OCI-LY1 (cell line): ENCODE data around the gene PRKG2.

Experiments
- H2AFZ ChIP-seq: fragments of 200-600 bp; sonication (generic), shearing (Covaris generic); 2 replicates; pipeline ENCODE4 v1.6.0; 2014; ENCODE audit warnings: antibody characterized with exemption, mild to moderate bottlenecking, low read length
- H3F3A ChIP-seq: fragments of 200-600 bp; sonication (generic), shearing (Covaris generic); 2 replicates; pipeline ENCODE4 v1.6.0; 2014; ENCODE audit warnings: mild to moderate bottlenecking, antibody characterized with exemption, low read length, moderate library complexity; ENCODE audit not compliant: insufficient read depth
- H3K27ac ChIP-seq: fragments of 200-600 bp; sonication (generic); 2 replicates; pipeline ENCODE4 v1.5.1; 2014; ENCODE audit warnings: low read length, mixed run types, mild to moderate bottlenecking, low read depth; ENCODE audit not compliant: poor library complexity, severe bottlenecking
- H3K27me3 ChIP-seq: fragments of 200-600 bp; sonication (generic); 2 replicates; pipeline ENCODE4 v1.6.0; 2014; ENCODE audit warnings: antibody characterized with exemption, mild to moderate bottlenecking, low read length, moderate library complexity; ENCODE audit not compliant: insufficient read depth
- H3K36me3 ChIP-seq: fragments of 200-600 bp; sonication (generic); 2 replicates; pipeline ENCODE4 v1.6.1; 2014; ENCODE audit warnings: mild to moderate bottlenecking, antibody characterized with exemption, low read length, moderate library complexity, mixed read lengths; ENCODE audit not compliant: insufficient read depth
- H3K4me1 ChIP-seq: fragments of 200-600 bp; sonication (generic); 2 replicates; pipeline ENCODE4 v1.5.1; 2014; ENCODE audit warnings: mild to moderate bottlenecking, low read length, moderate library complexity; ENCODE audit not compliant: insufficient read depth, severe bottlenecking
- H3K4me2 ChIP-seq: fragments of 200-600 bp; sonication (generic), shearing (Covaris generic); 2 replicates; pipeline ENCODE4 v1.6.1; 2014; ENCODE audit warnings: low read length
- H3K4me3 ChIP-seq: fragments of 200-600 bp; sonication (generic); 2 replicates; pipeline ENCODE4 v1.5.1; 2014; ENCODE audit warnings: low read length, low read depth, mild to moderate bottlenecking, mixed read lengths; ENCODE audit not compliant: poor library complexity, severe bottlenecking
- H3K79me2 ChIP-seq: fragments of 200-600 bp; shearing (Covaris generic); 2 replicates; pipeline ENCODE4 v1.6.1; 2016; ENCODE audit warnings: mixed run types, low read length, mixed read lengths; ENCODE audit not compliant: insufficient read depth
- H3K9ac ChIP-seq: fragments of 200-600 bp; sonication (generic), shearing (Covaris generic); 2 replicates; pipeline ENCODE4 v1.6.1; 2014; ENCODE audit warnings: mild to moderate bottlenecking, low read length, mixed read lengths
- H3K9me2 ChIP-seq: fragments of 200-600 bp; sonication (generic), shearing (Covaris generic); 2 replicates; pipeline ENCODE4 v1.6.1; 2014; ENCODE audit warnings: low read depth, mild to moderate bottlenecking, low read length, mixed read lengths
- H3K9me3 ChIP-seq: fragments of 200-600 bp; shearing (Covaris generic); 2 replicates; pipeline ENCODE4 v1.6.1; 2014; ENCODE audit warnings: low read length, mixed read lengths
- H4K20me1 ChIP-seq: fragments of 200-600 bp; sonication (generic), shearing (Covaris generic); 2 replicates; pipeline ENCODE4 v1.6.0; 2016; ENCODE audit warnings: mild to moderate bottlenecking, low read length; ENCODE audit not compliant: insufficient read depth
- EZH2 ChIP-seq: fragments of 200-600 bp; sonication (generic), shearing (Covaris generic); IDR thresholded peaks from 2 replicates; pipeline ENCODE4 v1.8.0; 2017; ENCODE audit warnings: borderline replicate concordance, mixed run types, mild to moderate bottlenecking, antibody characterized with exemption, low read length, moderate library complexity, mixed read lengths
- TF ChIP-seq, protein P1 (sequence below): fragments of 200-600 bp; sonication (generic), shearing (Covaris generic); IDR thresholded peaks from 2 replicates; pipeline ENCODE4 v1.5.1; 2017; ENCODE audit warnings: mild to moderate bottlenecking, antibody characterized with exemption, low read length, moderate library complexity, mixed read lengths

Gene PRKG2

GRCh38 chr4:81213671-81214070 is 1.4 kb downstream of the PRKG2 start:
- no peaks in the 10 kb centered on the region for H3K9me2 ChIP-seq
- H3K36me3 ChIP-seq = no peaks in the 10 kb centered on the region
- H3K9ac ChIP-seq = no peak overlapping the region
- H3K4me3 ChIP-seq = no peak overlapping the region
- no peak overlapping the region for H3K4me2 ChIP-seq
- no peaks in the 10 kb centered on the region for H3K9me3 ChIP-seq
- no peaks in the 10 kb centered on the region for H3K27me3 ChIP-seq
- H3K27ac ChIP-seq = no peak overlapping the region
- no peaks in the 10 kb centered on the region for H4K20me1 ChIP-seq
- H3F3A ChIP-seq = no peaks in the 10 kb centered on the region
- no peaks in the 10 kb centered on the region for H3K4me1 ChIP-seq
- H3K79me2 ChIP-seq = no peaks in the 10 kb centered on the region
- H2AFZ ChIP-seq = no peak overlapping the region
- TF ChIP-seq EZH2 = no peak
- TF ChIP-seq, protein P1, sequence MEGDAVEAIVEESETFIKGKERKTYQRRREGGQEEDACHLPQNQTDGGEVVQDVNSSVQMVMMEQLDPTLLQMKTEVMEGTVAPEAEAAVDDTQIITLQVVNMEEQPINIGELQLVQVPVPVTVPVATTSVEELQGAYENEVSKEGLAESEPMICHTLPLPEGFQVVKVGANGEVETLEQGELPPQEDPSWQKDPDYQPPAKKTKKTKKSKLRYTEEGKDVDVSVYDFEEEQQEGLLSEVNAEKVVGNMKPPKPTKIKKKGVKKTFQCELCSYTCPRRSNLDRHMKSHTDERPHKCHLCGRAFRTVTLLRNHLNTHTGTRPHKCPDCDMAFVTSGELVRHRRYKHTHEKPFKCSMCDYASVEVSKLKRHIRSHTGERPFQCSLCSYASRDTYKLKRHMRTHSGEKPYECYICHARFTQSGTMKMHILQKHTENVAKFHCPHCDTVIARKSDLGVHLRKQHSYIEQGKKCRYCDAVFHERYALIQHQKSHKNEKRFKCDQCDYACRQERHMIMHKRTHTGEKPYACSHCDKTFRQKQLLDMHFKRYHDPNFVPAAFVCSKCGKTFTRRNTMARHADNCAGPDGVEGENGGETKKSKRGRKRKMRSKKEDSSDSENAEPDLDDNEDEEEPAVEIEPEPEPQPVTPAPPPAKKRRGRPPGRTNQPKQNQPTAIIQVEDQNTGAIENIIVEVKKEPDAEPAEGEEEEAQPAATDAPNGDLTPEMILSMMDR = no peak

- Histone ChIP-seq H3K9me2 (no peaks in the 10 kb centered on the region), H3K27ac (no peak overlapping the region), H3K4me1 (no peaks in the 10 kb centered on the region), H3K36me3 (no peaks in the 10 kb centered on the region), H3K9me3 (no peaks in the 10 kb centered on the region), H2AFZ (no peak overlapping the region), H4K20me1 (no peaks in the 10 kb centered on the region), H3K4me3 (no peak overlapping the region), H3F3A (no peaks in the 10 kb centered on the region), H3K9ac (no peak overlapping the region), H3K79me2 (no peaks in the 10 kb centered on the region), H3K27me3 (no peaks in the 10 kb centered on the region), H3K4me2 (no peak overlapping the region)
- TF ChIP-seq EZH2 = no peak
- TF ChIP-seq, protein P1 = no peak
Measured at GRCh38 chr4:81211956-81212355, 3.1 kb downstream of the PRKG2 start.

GRCh38 chr4:81207828-81208227 is 7.2 kb downstream of the PRKG2 start:
- Histone ChIP-seq H3F3A (no peaks in the 10 kb centered on the region), H3K9me3 (no peaks in the 10 kb centered on the region)

More at GRCh38 chr4:81207828-81208227, 7.2 kb downstream of the PRKG2 start:
- no peak overlapping the region for H3K4me3 ChIP-seq
- H4K20me1 ChIP-seq = no peaks in the 10 kb centered on the region
- H3K9ac ChIP-seq = no peak overlapping the region
- no peaks in the 10 kb centered on the region for H3K79me2 ChIP-seq
- no peak for TF ChIP-seq EZH2
- TF ChIP-seq, protein P1 = no peak
- no peak overlapping the region for H3K27ac ChIP-seq
- H3K27me3 ChIP-seq = no peaks in the 10 kb centered on the region
- no peaks in the 10 kb centered on the region for H3K36me3 ChIP-seq
- no peak overlapping the region for H2AFZ ChIP-seq
- H3K9me2 ChIP-seq = no peaks in the 10 kb centered on the region
- no peaks in the 10 kb centered on the region for H3K4me1 ChIP-seq
- no peak overlapping the region for H3K4me2 ChIP-seq
